AG09319 (cell line): ENCODE measurements around the gene TAC4.

ENCODE experiments used
- DNase-seq: peaks from one replicate; pipeline ENCODE4 v3.0.0-alpha.2; 2010; ENCODE audit warnings: low read depth; ENCODE audit errors: extremely low read depth
- CTCF ChIP-seq: IDR thresholded peaks from 2 replicates; pipeline ENCODE4 v1.5.1; 2011; ENCODE audit warnings: low read depth, mild to moderate bottlenecking, inconsistent platforms, low read length, moderate library complexity

TAC4 gene

GRCh38 chr17:49848019-49848473, at the start of gene TAC4:
Gene TAC4, minus strand, starts transcription at chr17:49848069. Its CDS starts 52 bp downstream, at chr17:49848017.
- TF ChIP-seq CTCF = no peak
- no peak for DNase-seq

- no peak for DNase-seq
- no peak for TF ChIP-seq CTCF
These were observed 49.0 kb upstream of the TAC4 start for GRCh38 chr17:49896860-49897259.

GRCh38 chr17:49896222-49896621, 48.4 kb upstream of the TAC4 start:
- no peak for TF ChIP-seq CTCF
- DNase-seq = no peak

GRCh38 chr17:49895812-49896211, 47.9 kb upstream of the TAC4 start:
- TF ChIP-seq CTCF = no peak
- DNase-seq = no peak

GRCh38 chr17:49894761-49895160, 46.9 kb upstream of the TAC4 start:
- DNase-seq = no peak
- no peak for TF ChIP-seq CTCF

- no peak for DNase-seq
- TF ChIP-seq CTCF = no peak
These were observed 44.0 kb upstream of the TAC4 start for GRCh38 chr17:49891694-49892389.

GRCh38 chr17:49891271-49891670, 43.4 kb upstream of the TAC4 start:
- TF ChIP-seq CTCF = no peak
- no peak for DNase-seq
